Renal pelvis (tissue), 4 donors: Measurements from ENCODE around the gene PPM1H. TPM values are rescaled to one million over a fixed set of nuclear protein-coding genes. Genes with fewer than 3 reads are reported as not detected.
"Not testable (repeated sequence)": the region's sequence is repeated elsewhere in the genome, so short reads cannot be mapped to it uniquely, and the experiment has no call there.

Experiments used
- DNase-seq: peaks from one replicate; pipeline ENCODE4 v3.0.0-alpha.2; 2013
- polyA plus RNA-seq, 3 donors: library from polyadenylated mRNA; unstranded; fragments of 120-200 nt; gene quantifications; one replicate each; pipeline ENCODE4 v1.2.1, GENCODE V29; 2013; ENCODE audit not compliant: insufficient read length in 3 of 3

The PPM1H gene
- polyA plus RNA-seq, 3 donors, result 27.7 to 28.9 (median 27.7) TPM

- DNase-seq, result no peak
Measured at GRCh38 chr12:62772416-62772955, 162.5 kb downstream of the PPM1H start.

GRCh38 chr12:62771828-62772227, 163.1 kb downstream of the PPM1H start:
- DNase-seq, result no peak

- no peak for DNase-seq
Measured at GRCh38 chr12:62770381-62770780, 164.6 kb downstream of the PPM1H start.

GRCh38 chr12:62769076-62769619, 165.8 kb downstream of the PPM1H start:
- no peak for DNase-seq

GRCh38 chr12:62767946-62768345, 167.0 kb downstream of the PPM1H start:
- no peak for DNase-seq

GRCh38 chr12:62767496-62767895, 167.5 kb downstream of the PPM1H start:
- no peak for DNase-seq

GRCh38 chr12:62766496-62766895, 168.5 kb downstream of the PPM1H start:
- no peak for DNase-seq

- DNase-seq, result no peak
Measured at GRCh38 chr12:62763861-62764645, 170.9 kb downstream of the PPM1H start.

GRCh38 chr12:62763312-62763711, 171.6 kb downstream of the PPM1H start:
- no peak for DNase-seq

- no peak for DNase-seq
Measured at GRCh38 chr12:62762645-62763044, 172.3 kb downstream of the PPM1H start.

GRCh38 chr12:62761658-62762057, 173.3 kb downstream of the PPM1H start:
- DNase-seq, result no peak

- no peak for DNase-seq
Measured at GRCh38 chr12:62760779-62761178, 174.2 kb downstream of the PPM1H start.

GRCh38 chr12:62760341-62760740, 174.6 kb downstream of the PPM1H start:
- DNase-seq, result not testable (repeated sequence)

GRCh38 chr12:62758216-62758615, 176.7 kb downstream of the PPM1H start:
- no peak for DNase-seq

GRCh38 chr12:62757048-62757447, 177.9 kb downstream of the PPM1H start:
- no peak for DNase-seq

GRCh38 chr12:62754706-62755105, 180.2 kb downstream of the PPM1H start:
- DNase-seq, result no peak

- DNase-seq, result no peak
Measured at GRCh38 chr12:62751810-62752155, 183.2 kb downstream of the PPM1H start.

- no peak for DNase-seq
Measured at GRCh38 chr12:62750941-62751809, 183.8 kb downstream of the PPM1H start.

GRCh38 chr12:62749586-62749985, 185.4 kb downstream of the PPM1H start:
- no peak for DNase-seq

GRCh38 chr12:62748941-62749468, 185.9 kb downstream of the PPM1H start:
- DNase-seq, result no peak

GRCh38 chr12:62744551-62744950, 190.4 kb downstream of the PPM1H start:
- no peak for DNase-seq

- DNase-seq, result no peak
Measured at GRCh38 chr12:62739266-62740015, 195.5 kb downstream of the PPM1H start.
